Measurements from ENCODE around the gene PCDHB13.
"Not testable (repeated sequence)": the region's sequence is repeated elsewhere in the genome, so short reads cannot be mapped to it uniquely, and the experiment has no call there.

PCDHB13 gene

GRCh38 chr5:141213656-141214339 is at the start of gene PCDHB13:
PCDHB13 (plus strand) TSS chr5:141213919; CDS start chr5:141214124, 205 bp downstream.
- not testable (repeated sequence) for DNase-seq (ENCODE audit: low read depth, low spot score)

GRCh38 chr5:141172381-141173204 is 41.1 kb upstream of the PCDHB13 start, which contains the start of gene PCDHB7:
PCDHB7 (plus strand) TSS chr5:141172644; CDS start chr5:141172836, 192 bp downstream.
- no peak for DNase-seq (ENCODE audit: low read depth, low spot score)

- DNase-seq (ENCODE audit: low read depth, low spot score) = not testable (repeated sequence)
Measured at GRCh38 chr5:141174291-141175104, 39.2 kb upstream of the PCDHB13 start.

- DNase-seq (ENCODE audit: low read depth, low spot score) = no peak
Measured at GRCh38 chr5:141175933-141176332, 37.8 kb upstream of the PCDHB13 start.

GRCh38 chr5:141177577-141178191 is 36.0 kb upstream of the PCDHB13 start, which contains the start of gene PCDHB8:
PCDHB8 (plus strand) TSS chr5:141177790; CDS start chr5:141178035, 245 bp downstream.
- DNase-seq (ENCODE audit: low read depth, low spot score) = not testable (repeated sequence)

- DNase-seq (ENCODE audit: low read depth, low spot score) = not testable (repeated sequence)
Measured at GRCh38 chr5:141179371-141179770, 34.3 kb upstream of the PCDHB13 start.

GRCh38 chr5:141179876-141180275 is 33.8 kb upstream of the PCDHB13 start:
- DNase-seq (ENCODE audit: low read depth, low spot score) = not testable (repeated sequence)

GRCh38 chr5:141180313-141180712 is 33.4 kb upstream of the PCDHB13 start:
- no peak for DNase-seq (ENCODE audit: low read depth, low spot score)

GRCh38 chr5:141182248-141182647 is 31.5 kb upstream of the PCDHB13 start, which contains the start of gene PCDHB16:
PCDHB16 (plus strand) TSS chr5:141182387; CDS start chr5:141182560, 173 bp downstream.
- DNase-seq (ENCODE audit: low read depth, low spot score) = no peak

GRCh38 chr5:141184117-141184855 is 29.4 kb upstream of the PCDHB13 start:
- not testable (repeated sequence) for DNase-seq (ENCODE audit: low read depth, low spot score)

- DNase-seq (ENCODE audit: low read depth, low spot score) = no peak
Measured at GRCh38 chr5:141186897-141187512, 26.7 kb upstream of the PCDHB13 start, which contains the start of gene PCDHB9. PCDHB9 (plus strand) TSS chr5:141187161; CDS start chr5:141187319, 158 bp downstream.

- not testable (repeated sequence) for DNase-seq (ENCODE audit: low read depth, low spot score)
Measured at GRCh38 chr5:141188682-141189081, 25.0 kb upstream of the PCDHB13 start.

- DNase-seq (ENCODE audit: low read depth, low spot score) = not testable (repeated sequence)
Measured at GRCh38 chr5:141189131-141189530, 24.6 kb upstream of the PCDHB13 start.

GRCh38 chr5:141192110-141192725 is 21.5 kb upstream of the PCDHB13 start, which contains the start of gene PCDHB10:
PCDHB10 (plus strand) TSS chr5:141192353; CDS start chr5:141192553, 200 bp downstream.
- no peak for DNase-seq (ENCODE audit: low read depth, low spot score)

- not testable (repeated sequence) for DNase-seq (ENCODE audit: low read depth, low spot score)
Measured at GRCh38 chr5:141194332-141194731, 19.4 kb upstream of the PCDHB13 start.

- no peak for DNase-seq (ENCODE audit: low read depth, low spot score)
Measured at GRCh38 chr5:141196363-141196762, 17.4 kb upstream of the PCDHB13 start.

GRCh38 chr5:141199359-141200235 is 14.1 kb upstream of the PCDHB13 start, which contains the start of gene PCDHB11:
PCDHB11 (plus strand) TSS chr5:141199627; CDS start chr5:141199775, 148 bp downstream.
- DNase-seq (ENCODE audit: low read depth, low spot score) = no peak

- not testable (repeated sequence) for DNase-seq (ENCODE audit: low read depth, low spot score)
Measured at GRCh38 chr5:141201126-141201525, 12.6 kb upstream of the PCDHB13 start.

Measured in activated CD4-positive, CD25-positive, alpha-beta regulatory T cell treated with anti-CD3 and anti-CD28 coated beads, Interleukin-2, amount 50 U/mL, for 16 hours (primary cell).